ENCODE measurements around the gene DENND4C.

DENND4C gene

GRCh38 chr9:19201899-19202891, 28.3 kb upstream of the DENND4C start:
- TF ChIP-seq CTCF (IDR thresholded peaks at IDR 0.05; ENCODE audit: low read depth, low read length, missing control alignments) = no peak
- in situ Hi-C loops (cut with HindIII; ENCODE audit: low sequenced_read_pairs) = no loop called here
- no peak for DNase-seq (ENCODE audit: low read depth)
- no peak overlapping the region for H3K4me3 ChIP-seq (ENCODE audit: low read depth, low read length)

GRCh38 chr9:19203058-19203457, 27.4 kb upstream of the DENND4C start:
- no peak for TF ChIP-seq CTCF (IDR thresholded peaks at IDR 0.05; ENCODE audit: low read depth, low read length, missing control alignments)
- DNase-seq (ENCODE audit: low read depth) = no peak
- no peak overlapping the region for H3K4me3 ChIP-seq (ENCODE audit: low read depth, low read length)
- in situ Hi-C loops (cut with HindIII; ENCODE audit: low sequenced_read_pairs) = no loop called here

- H3K4me3 ChIP-seq (ENCODE audit: low read depth, low read length) = no peak overlapping the region
- DNase-seq (ENCODE audit: low read depth) = no peak
- no peak for TF ChIP-seq CTCF (IDR thresholded peaks at IDR 0.05; ENCODE audit: low read depth, low read length, missing control alignments)
- in situ Hi-C loops (cut with HindIII; ENCODE audit: low sequenced_read_pairs) = no loop called here
Observed at GRCh38 chr9:19208653-19209052, 21.8 kb upstream of the DENND4C start.

DNA sequence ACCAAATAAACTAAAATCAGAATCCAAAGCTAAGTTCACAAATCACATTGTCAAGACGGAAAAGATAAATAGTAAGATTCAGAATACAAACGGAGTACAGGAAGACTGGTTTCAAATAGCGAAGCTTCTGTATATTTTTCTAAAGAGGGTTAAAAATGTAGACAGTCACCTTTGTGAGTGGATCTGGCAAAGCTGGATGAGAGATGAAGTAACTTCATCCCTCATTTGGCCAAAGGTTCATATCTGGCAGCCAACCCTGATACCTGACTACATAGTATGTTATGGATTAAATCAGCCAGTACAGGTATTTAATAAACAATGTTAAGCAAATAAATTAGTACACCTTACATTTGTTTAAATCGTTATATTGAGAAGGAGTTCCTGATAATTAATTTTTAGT, 21.3 kb upstream of the DENND4C start:
- H3K4me3 ChIP-seq (ENCODE audit: low read depth, low read length) = no peak overlapping the region
- in situ Hi-C loops (cut with HindIII; ENCODE audit: low sequenced_read_pairs) = no loop called here
- DNase-seq (ENCODE audit: low read depth) = no peak
- no peak for TF ChIP-seq CTCF (IDR thresholded peaks at IDR 0.05; ENCODE audit: low read depth, low read length, missing control alignments)

DNA sequence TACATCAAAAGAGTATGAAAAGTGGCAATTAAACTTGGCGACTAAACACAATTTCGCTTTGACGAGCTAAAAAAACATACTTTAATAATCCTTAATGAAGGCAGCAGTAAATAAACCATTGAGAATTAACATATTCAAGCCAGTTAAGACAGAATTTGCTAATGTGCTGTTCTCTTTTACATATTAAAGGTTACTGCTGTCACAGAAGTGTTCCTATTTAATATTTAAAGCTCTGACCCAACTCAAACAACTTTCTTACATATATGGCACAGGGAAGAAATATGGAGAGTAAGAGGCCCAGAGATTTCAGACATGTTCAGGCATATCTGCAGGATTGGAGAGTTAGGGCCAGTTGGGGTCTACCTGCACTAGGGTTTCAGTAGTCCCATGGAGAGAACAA, 16.7 kb upstream of the DENND4C start:
- in situ Hi-C loops (cut with HindIII; ENCODE audit: low sequenced_read_pairs) = no loop called here
- no peak overlapping the region for H3K4me3 ChIP-seq (ENCODE audit: low read depth, low read length)
- TF ChIP-seq CTCF (IDR thresholded peaks at IDR 0.05; ENCODE audit: low read depth, low read length, missing control alignments) = no peak
- no peak for DNase-seq (ENCODE audit: low read depth)

DNA sequence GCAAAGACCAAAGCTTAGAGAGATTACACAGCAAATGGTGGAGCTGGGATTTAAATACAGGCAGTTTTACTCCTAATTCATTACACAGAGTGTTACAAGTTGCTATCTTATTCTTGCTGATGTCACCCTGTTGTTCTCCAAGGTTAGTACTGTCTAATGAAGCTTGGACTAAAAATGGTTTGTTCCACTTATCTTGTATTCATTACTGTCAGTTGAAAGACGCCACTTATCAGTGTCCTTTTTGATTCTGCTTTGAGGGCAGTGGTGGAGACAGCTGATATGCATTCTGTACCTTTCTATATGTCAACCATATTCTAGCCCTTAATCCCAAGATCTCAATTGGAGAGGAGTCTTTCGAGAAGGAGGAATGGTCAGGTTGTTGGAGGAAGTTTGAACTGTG, 14.0 kb upstream of the DENND4C start:
- DNase-seq (ENCODE audit: low read depth) = no peak
- no peak for TF ChIP-seq CTCF (IDR thresholded peaks at IDR 0.05; ENCODE audit: low read depth, low read length, missing control alignments)
- H3K4me3 ChIP-seq (ENCODE audit: low read depth, low read length) = no peak overlapping the region
- in situ Hi-C loops (cut with HindIII; ENCODE audit: low sequenced_read_pairs) = no loop called here

Measured in astrocyte of the cerebellum (primary cell).